GM21360 (cell line): ENCODE data around the gene VPS72.
"Not testable (repeated sequence)": the region's sequence is repeated elsewhere in the genome, so short reads cannot be mapped to it uniquely, and the experiment has no call there.

ENCODE experiments used
- ATAC-seq: cut with Tn5 transposase; IDR thresholded peaks from one replicate; pipeline ENCODE4 v1.9.1; 2021; ENCODE audit warnings: mild to moderate bottlenecking, moderate library complexity; ENCODE audit not compliant: unreplicated experiment

VPS72 gene

GRCh38 chr1:151189637-151190445, at the start of gene VPS72:
Gene VPS72, minus strand, starts transcription at chr1:151190197. Its CDS starts 76 bp downstream, at chr1:151190121.
- peak; percentile 82 for ATAC-seq

- no peak for ATAC-seq
These were observed 48.4 kb upstream of the VPS72 start for GRCh38 chr1:151238467-151238739.

GRCh38 chr1:151237678-151238466, 47.9 kb upstream of the VPS72 start:
- no peak for ATAC-seq

GRCh38 chr1:151235235-151235634, 45.2 kb upstream of the VPS72 start:
- ATAC-seq: no peak

GRCh38 chr1:151222130-151222529, 32.1 kb upstream of the VPS72 start:
- no peak for ATAC-seq

- no peak for ATAC-seq
These were observed 31.6 kb upstream of the VPS72 start for GRCh38 chr1:151221616-151222015.

GRCh38 chr1:151213560-151213959, 23.6 kb upstream of the VPS72 start:
- ATAC-seq: no peak

- ATAC-seq: no peak
These were observed 22.1 kb upstream of the VPS72 start for GRCh38 chr1:151211972-151212705.

- ATAC-seq: no peak
These were observed 20.8 kb upstream of the VPS72 start for GRCh38 chr1:151210830-151211229.

- not testable (repeated sequence) for ATAC-seq
These were observed 15.5 kb upstream of the VPS72 start for GRCh38 chr1:151205381-151205965.

GRCh38 chr1:151199873-151200581, 10.0 kb upstream of the VPS72 start:
- no peak for ATAC-seq

- peak; percentile 74 for ATAC-seq
These were observed 8.5 kb upstream of the VPS72 start, which contains the start of gene PIP5K1A for GRCh38 chr1:151198254-151199127. Gene PIP5K1A, plus strand, starts transcription at chr1:151198552. Its CDS starts 445 bp downstream, at chr1:151198997.

- ATAC-seq: no peak
These were observed 7.9 kb upstream of the VPS72 start for GRCh38 chr1:151197863-151198253.

GRCh38 chr1:151196292-151196800, 6.3 kb upstream of the VPS72 start:
- ATAC-seq: no peak

GRCh38 chr1:151194894-151195594, 5.0 kb upstream of the VPS72 start:
- ATAC-seq: not testable (repeated sequence)

GRCh38 chr1:151193856-151194255, 3.9 kb upstream of the VPS72 start:
- no peak for ATAC-seq

- ATAC-seq: no peak
These were observed 3.3 kb upstream of the VPS72 start for GRCh38 chr1:151193304-151193703.

GRCh38 chr1:151192047-151192446, 2.0 kb upstream of the VPS72 start:
- ATAC-seq: no peak

GRCh38 chr1:151188667-151189066, 1.3 kb downstream of the VPS72 start:
- not testable (repeated sequence) for ATAC-seq
